HCT116 (cell line): ENCODE results near the gene NAT16.

Experiments used
- CEBPB ChIP-seq: IDR thresholded peaks from 2 replicates; pipeline ENCODE4 v1.6.1; 2012; ENCODE audit warnings: low read depth
- EGR1 ChIP-seq: IDR thresholded peaks from 2 replicates; pipeline ENCODE4 v1.6.1; 2012; ENCODE audit warnings: low read depth
- EZH2 ChIP-seq: fragments of 200-600 bp; sonication (generic); IDR thresholded peaks from 2 replicates; pipeline ENCODE4 v1.6.1; 2017; ENCODE audit warnings: antibody characterized with exemption, mixed run types
- EZH2phosphoT487 ChIP-seq: fragments of 200-600 bp; IDR thresholded peaks from 2 replicates; pipeline ENCODE4 v1.6.1; 2018; ENCODE audit warnings: antibody characterized with exemption, borderline replicate concordance
- POLR2A ChIP-seq: IDR thresholded peaks from 2 replicates; pipeline ENCODE4 v1.7.0; 2011; ENCODE audit warnings: borderline replicate concordance; ENCODE audit not compliant: insufficient read depth, insufficient read length; ENCODE audit errors: extremely low read depth
- POLR2AphosphoS5 ChIP-seq: IDR thresholded peaks from 2 replicates; pipeline ENCODE4 v1.6.1; 2011; ENCODE audit warnings: mild to moderate bottlenecking, low read depth, low read length, moderate library complexity
- RAD21 ChIP-seq: IDR thresholded peaks from 2 replicates; pipeline ENCODE4 v1.6.1; 2012; ENCODE audit warnings: low read depth, mild to moderate bottlenecking
- SRF ChIP-seq: IDR thresholded peaks from 2 replicates; pipeline ENCODE4 v1.6.1; 2012; ENCODE audit warnings: low read depth
- YY1 ChIP-seq: IDR thresholded peaks from 2 replicates; pipeline ENCODE4 v1.6.1; 2011; ENCODE audit warnings: low read length, low read depth, moderate library complexity, mild to moderate bottlenecking; ENCODE audit not compliant: insufficient replicate concordance; ENCODE audit errors: extremely low read depth
- TF ChIP-seq, protein P1 (sequence below), 3 experiments: fragments of 200-600 bp in 1 of 3; sonication (generic) in 1 of 3; IDR thresholded peaks in 2 of 3; conservative IDR thresholded peaks in 1 of 3; 2 replicates each; pipeline ENCODE4 v1.5.1; 2012 to 2017; ENCODE audit warnings: low read depth in 2 of 3, low read length in 2 of 3, antibody characterized with exemption in 1 of 3, borderline replicate concordance in 1 of 3, control low read depth in 1 of 3, mild to moderate bottlenecking in 1 of 3, mixed read lengths in 1 of 3, mixed run types in 1 of 3, moderate library complexity in 1 of 3; ENCODE audit not compliant: insufficient read depth in 1 of 3

- TF ChIP-seq, protein P1, sequence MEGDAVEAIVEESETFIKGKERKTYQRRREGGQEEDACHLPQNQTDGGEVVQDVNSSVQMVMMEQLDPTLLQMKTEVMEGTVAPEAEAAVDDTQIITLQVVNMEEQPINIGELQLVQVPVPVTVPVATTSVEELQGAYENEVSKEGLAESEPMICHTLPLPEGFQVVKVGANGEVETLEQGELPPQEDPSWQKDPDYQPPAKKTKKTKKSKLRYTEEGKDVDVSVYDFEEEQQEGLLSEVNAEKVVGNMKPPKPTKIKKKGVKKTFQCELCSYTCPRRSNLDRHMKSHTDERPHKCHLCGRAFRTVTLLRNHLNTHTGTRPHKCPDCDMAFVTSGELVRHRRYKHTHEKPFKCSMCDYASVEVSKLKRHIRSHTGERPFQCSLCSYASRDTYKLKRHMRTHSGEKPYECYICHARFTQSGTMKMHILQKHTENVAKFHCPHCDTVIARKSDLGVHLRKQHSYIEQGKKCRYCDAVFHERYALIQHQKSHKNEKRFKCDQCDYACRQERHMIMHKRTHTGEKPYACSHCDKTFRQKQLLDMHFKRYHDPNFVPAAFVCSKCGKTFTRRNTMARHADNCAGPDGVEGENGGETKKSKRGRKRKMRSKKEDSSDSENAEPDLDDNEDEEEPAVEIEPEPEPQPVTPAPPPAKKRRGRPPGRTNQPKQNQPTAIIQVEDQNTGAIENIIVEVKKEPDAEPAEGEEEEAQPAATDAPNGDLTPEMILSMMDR (IDR thresholded peaks at IDR 0.05 in 2 of 3, conservative IDR thresholded peaks at IDR 0.05 in 1 of 3; ENCODE audit: borderline replicate concordance in 1 of 3, insufficient read depth in 1 of 3, low read depth in 2 of 3, low read length in 2 of 3), result no peak
- TF ChIP-seq EZH2, result no peak
- no peak for TF ChIP-seq POLR2AphosphoS5
- no peak for TF ChIP-seq RAD21
- TF ChIP-seq POLR2A, result no peak
- no peak for TF ChIP-seq EZH2phosphoT487
- TF ChIP-seq YY1, result no peak
- no peak for TF ChIP-seq EGR1
- no peak for TF ChIP-seq CEBPB
- no peak for TF ChIP-seq SRF
Measured at GRCh38 chr7:101123703-101124068, 56.4 kb downstream of the NAT16 start.
